Omental fat pad (tissue), 4 donors: Measurements from ENCODE around the gene CNGB1. TPM values are rescaled to one million over a fixed set of nuclear protein-coding genes. Genes with fewer than 3 reads are reported as not detected.
"Not testable (repeated sequence)": the region's sequence is repeated elsewhere in the genome, so short reads cannot be mapped to it uniquely, and the experiment has no call there.

Experiments used
- ATAC-seq: fragments of 150-250 bp; one replicate; pipeline ENCODE4 v1.9.1; 2016; ENCODE audit warnings: mild to moderate bottlenecking, moderate library complexity; ENCODE audit not compliant: low FRiP score
- DNase-seq: peaks from one replicate; pipeline ENCODE4 v3.0.0-alpha.2; 2019; ENCODE audit warnings: low spot score
- total RNA-seq, 4 donors: library from RNA; depleted of rRNA; stranded (reverse); fragments of >200 nt; gene quantifications; one replicate each; pipeline ENCODE4 v1.1.0, GENCODE V29; 2016
- TF ChIP-seq, protein P1 (sequence below), 3 donors: fragments of 450-650 bp; IDR thresholded peaks; one replicate each; pipeline ENCODE4 v1.5.1; 2016 to 2017; ENCODE audit warnings: antibody characterized with exemption in 3 of 3, mild to moderate bottlenecking in 3 of 3, moderate library complexity in 2 of 3

Gene CNGB1
- total RNA-seq, 4 donors from 2014 or later, result not detected

GRCh38 chr16:57848181-57848580, 122.7 kb downstream of the CNGB1 start:
- ATAC-seq, result no peak
- no peak for DNase-seq
- TF ChIP-seq, protein P1, sequence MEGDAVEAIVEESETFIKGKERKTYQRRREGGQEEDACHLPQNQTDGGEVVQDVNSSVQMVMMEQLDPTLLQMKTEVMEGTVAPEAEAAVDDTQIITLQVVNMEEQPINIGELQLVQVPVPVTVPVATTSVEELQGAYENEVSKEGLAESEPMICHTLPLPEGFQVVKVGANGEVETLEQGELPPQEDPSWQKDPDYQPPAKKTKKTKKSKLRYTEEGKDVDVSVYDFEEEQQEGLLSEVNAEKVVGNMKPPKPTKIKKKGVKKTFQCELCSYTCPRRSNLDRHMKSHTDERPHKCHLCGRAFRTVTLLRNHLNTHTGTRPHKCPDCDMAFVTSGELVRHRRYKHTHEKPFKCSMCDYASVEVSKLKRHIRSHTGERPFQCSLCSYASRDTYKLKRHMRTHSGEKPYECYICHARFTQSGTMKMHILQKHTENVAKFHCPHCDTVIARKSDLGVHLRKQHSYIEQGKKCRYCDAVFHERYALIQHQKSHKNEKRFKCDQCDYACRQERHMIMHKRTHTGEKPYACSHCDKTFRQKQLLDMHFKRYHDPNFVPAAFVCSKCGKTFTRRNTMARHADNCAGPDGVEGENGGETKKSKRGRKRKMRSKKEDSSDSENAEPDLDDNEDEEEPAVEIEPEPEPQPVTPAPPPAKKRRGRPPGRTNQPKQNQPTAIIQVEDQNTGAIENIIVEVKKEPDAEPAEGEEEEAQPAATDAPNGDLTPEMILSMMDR (IDR thresholded peaks at IDR 0.05), result no peak

GRCh38 chr16:57846931-57847330, 124.0 kb downstream of the CNGB1 start:
- not testable (repeated sequence) for DNase-seq, ATAC-seq

DNA sequence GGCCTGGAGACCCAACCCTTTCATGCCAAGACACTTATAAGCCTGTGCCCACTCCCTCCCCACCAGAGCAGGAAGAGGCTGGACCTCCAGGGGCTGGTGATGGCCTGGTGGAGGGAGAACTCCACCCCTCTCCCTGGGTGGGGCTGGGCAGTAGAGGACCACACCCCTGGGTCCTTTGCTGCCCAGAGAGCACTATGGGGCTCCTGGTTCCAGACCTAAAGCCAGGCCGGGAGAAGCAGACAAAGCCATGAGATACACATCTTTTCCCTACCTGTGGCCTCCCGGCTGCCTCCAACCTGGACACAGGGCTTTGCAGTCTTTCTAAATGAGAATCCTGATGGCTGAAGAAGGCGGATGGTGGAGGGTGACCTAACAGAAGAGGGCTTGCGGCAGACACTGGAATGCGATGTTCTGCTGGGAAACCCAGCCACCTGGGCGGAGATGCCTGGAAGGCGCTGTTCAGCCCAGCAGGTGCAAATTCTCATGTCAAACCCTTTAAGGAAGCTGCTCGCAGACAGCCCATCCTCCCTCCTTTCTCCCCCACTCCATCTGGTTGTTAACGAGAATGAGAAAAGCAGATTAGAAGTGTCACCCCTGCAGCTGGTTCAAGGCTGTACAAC, 124.7 kb downstream of the CNGB1 start:
- TF ChIP-seq, protein P1 (IDR thresholded peaks at IDR 0.05), result no peak
- ATAC-seq, result no peak
- no peak for DNase-seq

DNA sequence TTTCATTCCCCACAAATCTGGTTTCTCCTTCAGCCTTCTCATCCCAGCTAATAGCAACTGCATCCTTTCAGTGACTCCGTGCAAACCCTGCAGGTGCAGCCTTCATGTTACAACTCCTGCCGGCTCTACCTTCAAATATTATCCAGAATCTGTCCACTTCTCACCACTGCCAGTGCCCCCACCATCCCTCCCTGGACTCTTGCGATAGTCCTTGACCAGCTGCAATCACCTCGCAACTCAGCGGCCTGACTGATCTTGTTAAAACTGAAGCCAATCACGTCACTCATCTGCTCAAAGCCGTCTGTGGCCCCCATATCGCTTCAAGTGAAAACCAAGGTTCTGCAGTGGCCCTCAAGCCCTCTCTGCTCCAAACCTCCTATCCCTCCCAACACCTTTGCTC, 125.8 kb downstream of the CNGB1 start:
- TF ChIP-seq, protein P1 (IDR thresholded peaks at IDR 0.05), result no peak
- ATAC-seq (no peak), DNase-seq (no peak)

- DNase-seq (no peak), ATAC-seq (no peak)
- TF ChIP-seq, protein P1 (IDR thresholded peaks at IDR 0.05), result no peak
Observed at GRCh38 chr16:57844416-57845030, 126.4 kb downstream of the CNGB1 start.

DNA sequence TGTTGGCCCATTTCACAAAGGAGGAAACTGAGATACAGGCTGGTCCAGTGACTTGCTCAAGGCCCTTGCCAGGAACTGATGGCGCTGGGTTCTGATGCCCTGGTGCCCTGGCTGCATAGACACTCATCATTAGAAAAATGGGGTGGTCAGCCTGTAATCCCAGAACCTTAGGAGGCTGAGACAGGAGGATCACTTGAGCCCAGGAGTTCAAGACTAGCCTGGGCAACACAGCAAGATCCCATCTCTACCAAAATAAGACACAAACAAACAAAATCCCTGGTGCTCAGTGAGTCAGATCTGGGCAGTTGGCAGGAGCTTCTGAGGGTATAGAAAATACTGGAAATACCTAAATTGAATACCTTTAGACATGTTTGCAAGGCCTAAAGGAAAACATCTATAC, 127.5 kb downstream of the CNGB1 start:
- TF ChIP-seq, protein P1 (IDR thresholded peaks at IDR 0.05), result no peak
- DNase-seq, result no peak
- ATAC-seq, result no peak

GRCh38 chr16:57842601-57843000, 128.3 kb downstream of the CNGB1 start:
- DNase-seq, result no peak
- TF ChIP-seq, protein P1 (IDR thresholded peaks at IDR 0.05), result no peak
- no peak for ATAC-seq
